SK-N-SH (cell line): ENCODE results near the gene SNX32. TPM values are rescaled to one million over a fixed set of nuclear protein-coding genes. Genes with fewer than 3 reads are reported as not detected.

Experiments used
- CTCF ChIA-PET: fragments of 300-600, 350-600 bp; formaldehyde crosslinking; extraction: SDS; loops from one replicate; lab custom pipeline; 2021; lab: Yijun Ruan, JAX
- POLR2A ChIA-PET: fragments of 350-600 bp; sonication (Branson Sonifier 250); formaldehyde crosslinking; extraction: SDS; loops from one replicate; lab custom pipeline; 2020; ENCODE audit warnings: antibody characterized with exemption, inconsistent platforms; lab: Yijun Ruan, JAX
- DNase-seq: peaks from one replicate; pipeline ENCODE4 v3.0.0; 2012
- H2AFZ ChIP-seq: fragments of 200-600 bp; sonication (generic); 2 replicates; pipeline ENCODE4 v1.8.1; 2016; ENCODE audit warnings: antibody characterized with exemption, mild to moderate bottlenecking, low read depth
- H3F3A ChIP-seq: fragments of 200-600 bp; sonication (generic); replicated peaks from 2 replicates; pipeline ENCODE3; 2016; ENCODE audit warnings: antibody characterized with exemption, mild to moderate bottlenecking; ENCODE audit not compliant: insufficient read depth
- H3K27ac ChIP-seq, 2 experiments: fragments of 200-500 bp in 1 of 2; fragments of 200-600 bp in 1 of 2; sonication (Bioruptor generic) in 1 of 2; sonication (generic), shearing (Covaris generic) in 1 of 2; 2 replicates each; pipeline versions ENCODE4 v1.5.1 to v1.6.1; 2014 to 2016; ENCODE audit warnings: low read depth in 2 of 2, inconsistent platforms in 1 of 2, low read length in 1 of 2, mild to moderate bottlenecking in 1 of 2, mixed read lengths in 1 of 2
- H3K27me3 ChIP-seq: fragments of 200-600 bp; sonication (generic), shearing (Covaris generic); 2 replicates; pipeline ENCODE4 v1.6.1; 2016; ENCODE audit warnings: mixed run types; ENCODE audit not compliant: insufficient read depth
- H3K36me3 ChIP-seq, 2 experiments: fragments of 200-500 bp in 1 of 2; fragments of 200-600 bp in 1 of 2; sonication (Bioruptor generic) in 1 of 2; sonication (generic) in 1 of 2; replicated peaks in 1 of 2; 2 replicates each; pipeline versions ENCODE3 to v1.5.1; 2014 to 2016; ENCODE audit warnings: low read length in 1 of 2, mild to moderate bottlenecking in 1 of 2; ENCODE audit not compliant: insufficient read depth in 2 of 2, control insufficient read depth in 1 of 2
- H3K4me1 ChIP-seq, 2 experiments: fragments of 200-500 bp in 1 of 2; fragments of 200-600 bp in 1 of 2; sonication (Bioruptor generic) in 1 of 2; sonication (generic), shearing (Covaris generic) in 1 of 2; 2 replicates each; pipeline versions ENCODE4 v1.5.1 to v1.6.1; 2014 to 2016; ENCODE audit warnings: low read depth in 1 of 2, low read length in 1 of 2, mixed run types in 1 of 2; ENCODE audit not compliant: insufficient read depth in 2 of 2, control insufficient read depth in 1 of 2
- H3K4me2 ChIP-seq: fragments of 200-600 bp; sonication (generic), shearing (Covaris generic); 2 replicates; pipeline ENCODE4 v1.6.1; 2017; ENCODE audit warnings: mixed run types
- H3K4me3 ChIP-seq, 2 experiments: fragments of 200-500 bp in 1 of 2; fragments of 200-600 bp in 1 of 2; sonication (Bioruptor generic) in 1 of 2; sonication (generic), shearing (Covaris generic) in 1 of 2; 2 replicates each; pipeline versions ENCODE4 v1.5.1 to v1.8.1; 2014 to 2016; ENCODE audit warnings: low read depth in 2 of 2, inconsistent platforms in 1 of 2, low read length in 1 of 2, mild to moderate bottlenecking in 1 of 2, mixed read lengths in 1 of 2, moderate library complexity in 1 of 2
- H3K79me2 ChIP-seq: fragments of 200-600 bp; sonication (generic); 2 replicates; pipeline ENCODE4 v1.8.1; 2017; ENCODE audit warnings: mild to moderate bottlenecking; ENCODE audit not compliant: insufficient read depth
- H3K9ac ChIP-seq: fragments of 200-600 bp; sonication (generic); 2 replicates; pipeline ENCODE4 v1.6.1; 2017; ENCODE audit warnings: mixed run types
- H3K9me2 ChIP-seq: fragments of 200-600 bp; sonication (generic); 2 replicates; pipeline ENCODE4 v1.6.1; 2017; ENCODE audit warnings: mixed run types
- H3K9me3 ChIP-seq: fragments of 200-600 bp; sonication (generic); 2 replicates; pipeline ENCODE4 v1.6.1; 2017; ENCODE audit warnings: mixed run types, mild to moderate bottlenecking, moderate library complexity
- H4K20me1 ChIP-seq: fragments of 200-600 bp; sonication (generic); 2 replicates; pipeline ENCODE4 v1.6.1; 2017; ENCODE audit warnings: mild to moderate bottlenecking, mixed run types; ENCODE audit not compliant: insufficient read depth
- ELF1 ChIP-seq: IDR thresholded peaks from 2 replicates; pipeline ENCODE4 v1.4.0; 2012
- EZH2phosphoT487 ChIP-seq: fragments of 200-600 bp; sonication (generic); IDR thresholded peaks from 2 replicates; pipeline ENCODE4 v1.6.1; 2017; ENCODE audit warnings: low read depth, mixed run types, mild to moderate bottlenecking, antibody characterized with exemption, moderate library complexity, borderline replicate concordance
- FOXM1 ChIP-seq: IDR thresholded peaks from 2 replicates; pipeline ENCODE4 v1.4.0; 2012; ENCODE audit warnings: low read depth, mild to moderate bottlenecking
- JUND ChIP-seq: IDR thresholded peaks from 2 replicates; pipeline ENCODE4 v1.4.0; 2012
- MXI1 ChIP-seq: IDR thresholded peaks from 2 replicates; pipeline ENCODE4 v1.6.1; 2012; ENCODE audit warnings: mild to moderate bottlenecking, low read depth, low read length, improper control_type of control experiment
- NRF1 ChIP-seq: IDR thresholded peaks from 2 replicates; pipeline ENCODE4 v1.6.1; 2012; ENCODE audit warnings: low read depth, mild to moderate bottlenecking, low read length
- RAD21 ChIP-seq: IDR thresholded peaks from 2 replicates; pipeline ENCODE4 v1.6.1; 2012; ENCODE audit warnings: mild to moderate bottlenecking, low read length
- RCOR1 ChIP-seq: fragments of 150-350 bp; IDR thresholded peaks from 2 replicates; pipeline ENCODE4 v1.6.1; 2017; ENCODE audit warnings: antibody characterized with exemption, low read length
- SIN3A ChIP-seq: IDR thresholded peaks from 2 replicates; pipeline ENCODE4 v1.6.1; 2012; ENCODE audit warnings: low read depth, mild to moderate bottlenecking, low read length, moderate library complexity, borderline replicate concordance
- SMC3 ChIP-seq: IDR thresholded peaks from 2 replicates; pipeline ENCODE4 v1.6.1; 2012; ENCODE audit warnings: low read depth, low read length, improper control_type of control experiment
- TAF1 ChIP-seq: IDR thresholded peaks from 2 replicates; pipeline ENCODE4 v1.6.1; 2012; ENCODE audit warnings: low read depth, mild to moderate bottlenecking, low read length, moderate library complexity, borderline replicate concordance
- TCF12 ChIP-seq: IDR thresholded peaks from 2 replicates; pipeline ENCODE4 v1.4.0; 2012
- WGBS: methylation state at CpG from one replicate; pipeline ENCODE4 v1.1.6; 2017; ENCODE audit warnings: low lambda C conversion rate; 5-methylcytosine and 5-hydroxymethylcytosine counted together
- polyA plus RNA-seq, 3 experiments: library from polyadenylated mRNA; depleted of rRNA; stranded (reverse); fragments of >200 nt; gene quantifications; 2 replicates each; pipeline ENCODE4 v1.2.3, GENCODE V29; 2012
- TF ChIP-seq, protein P1 (sequence below): IDR thresholded peaks from 2 replicates; pipeline ENCODE4 v1.4.0; 2012; ENCODE audit warnings: low read depth, borderline replicate concordance
- TF ChIP-seq, protein P2 (sequence below): IDR thresholded peaks from 2 replicates; pipeline ENCODE4; 2012
- TF ChIP-seq, protein P3 (sequence below): fragments of 150-350 bp; IDR thresholded peaks from 2 replicates; pipeline ENCODE4 v1.6.1; 2016; ENCODE audit warnings: mild to moderate bottlenecking, low read depth, low read length
- TF ChIP-seq, protein P4 (sequence below): fragments of 150-350 bp; IDR thresholded peaks from 2 replicates; pipeline ENCODE4 v1.6.1; 2017; ENCODE audit warnings: antibody characterized with exemption, low read length, low read depth, borderline replicate concordance

Gene SNX32
- polyA plus RNA-seq, 1 of the 3 experiments (the other 2 are of a cell fraction): 1.0 TPM

DNA sequence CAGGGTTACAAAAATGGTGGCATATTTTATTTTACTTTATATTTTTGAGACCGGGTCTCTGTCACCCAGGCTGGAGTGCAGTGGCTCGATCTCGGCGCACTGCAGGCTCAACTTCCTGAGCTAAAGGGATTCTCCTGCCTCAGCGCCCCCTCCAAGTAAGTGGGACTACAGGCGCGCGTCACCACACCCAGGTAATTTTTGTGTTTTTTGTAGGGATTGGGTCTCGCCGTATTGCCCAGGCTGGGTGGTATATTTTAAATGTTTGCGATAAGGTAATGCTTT, 67.1 kb downstream of the SNX32 start:
- Histone ChIP-seq H3K36me3 (peaks cover 0 to 26% of the 10 kb centered on the region in 2 experiments), H3K9me2 (no peaks in the 10 kb centered on the region), H3K4me3 (no peak overlapping the region; a peak in 1 of 4 replicates), H3K27me3 (no peaks in the 10 kb centered on the region), H3K4me1 (peaks cover 0 to 44% of the 10 kb centered on the region in 2 experiments; a peak in 3 of 4 replicates), H3K4me2 (peak overlapping the region; percentile 54; the same call in 1 of the 2 replicates), H3K9me3 (no peaks in the 10 kb centered on the region), H3K79me2 (peaks cover 81% of the 10 kb centered on the region), H4K20me1 (peaks cover 32% of the 10 kb centered on the region), H3F3A (peaks cover 53% of the 10 kb centered on the region), H2AFZ (no peak overlapping the region), H3K9ac (peak overlapping the region; percentile 17; the same call in 1 of the 2 replicates), H3K27ac (peak overlapping the region in 1 of 2 experiments; percentile 95; a peak in 2 of 4 replicates)
- 97% methylated on average over 11 of the region's 11 CpGs for WGBS
- no peak for TF ChIP-seq JUND
- no peak for TF ChIP-seq EZH2phosphoT487
- TF ChIP-seq, protein P1, sequence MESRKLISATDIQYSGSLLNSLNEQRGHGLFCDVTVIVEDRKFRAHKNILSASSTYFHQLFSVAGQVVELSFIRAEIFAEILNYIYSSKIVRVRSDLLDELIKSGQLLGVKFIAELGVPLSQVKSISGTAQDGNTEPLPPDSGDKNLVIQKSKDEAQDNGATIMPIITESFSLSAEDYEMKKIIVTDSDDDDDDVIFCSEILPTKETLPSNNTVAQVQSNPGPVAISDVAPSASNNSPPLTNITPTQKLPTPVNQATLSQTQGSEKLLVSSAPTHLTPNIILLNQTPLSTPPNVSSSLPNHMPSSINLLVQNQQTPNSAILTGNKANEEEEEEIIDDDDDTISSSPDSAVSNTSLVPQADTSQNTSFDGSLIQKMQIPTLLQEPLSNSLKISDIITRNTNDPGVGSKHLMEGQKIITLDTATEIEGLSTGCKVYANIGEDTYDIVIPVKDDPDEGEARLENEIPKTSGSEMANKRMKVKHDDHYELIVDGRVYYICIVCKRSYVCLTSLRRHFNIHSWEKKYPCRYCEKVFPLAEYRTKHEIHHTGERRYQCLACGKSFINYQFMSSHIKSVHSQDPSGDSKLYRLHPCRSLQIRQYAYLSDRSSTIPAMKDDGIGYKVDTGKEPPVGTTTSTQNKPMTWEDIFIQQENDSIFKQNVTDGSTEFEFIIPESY: no peak
- no peak for TF ChIP-seq TCF12
- no peak for TF ChIP-seq ELF1
- no peak for TF ChIP-seq RAD21
- no peak for TF ChIP-seq SIN3A
- TF ChIP-seq, protein P2, sequence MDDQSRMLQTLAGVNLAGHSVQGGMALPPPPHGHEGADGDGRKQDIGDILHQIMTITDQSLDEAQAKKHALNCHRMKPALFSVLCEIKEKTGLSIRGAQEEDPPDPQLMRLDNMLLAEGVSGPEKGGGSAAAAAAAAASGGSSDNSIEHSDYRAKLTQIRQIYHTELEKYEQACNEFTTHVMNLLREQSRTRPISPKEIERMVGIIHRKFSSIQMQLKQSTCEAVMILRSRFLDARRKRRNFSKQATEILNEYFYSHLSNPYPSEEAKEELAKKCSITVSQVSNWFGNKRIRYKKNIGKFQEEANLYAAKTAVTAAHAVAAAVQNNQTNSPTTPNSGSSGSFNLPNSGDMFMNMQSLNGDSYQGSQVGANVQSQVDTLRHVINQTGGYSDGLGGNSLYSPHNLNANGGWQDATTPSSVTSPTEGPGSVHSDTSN: no peak
- no peak for TF ChIP-seq RCOR1
- TF ChIP-seq, protein P3, sequence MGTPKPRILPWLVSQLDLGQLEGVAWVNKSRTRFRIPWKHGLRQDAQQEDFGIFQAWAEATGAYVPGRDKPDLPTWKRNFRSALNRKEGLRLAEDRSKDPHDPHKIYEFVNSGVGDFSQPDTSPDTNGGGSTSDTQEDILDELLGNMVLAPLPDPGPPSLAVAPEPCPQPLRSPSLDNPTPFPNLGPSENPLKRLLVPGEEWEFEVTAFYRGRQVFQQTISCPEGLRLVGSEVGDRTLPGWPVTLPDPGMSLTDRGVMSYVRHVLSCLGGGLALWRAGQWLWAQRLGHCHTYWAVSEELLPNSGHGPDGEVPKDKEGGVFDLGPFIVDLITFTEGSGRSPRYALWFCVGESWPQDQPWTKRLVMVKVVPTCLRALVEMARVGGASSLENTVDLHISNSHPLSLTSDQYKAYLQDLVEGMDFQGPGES: no peak
- no peak for TF ChIP-seq MXI1
- no peak for TF ChIP-seq TAF1
- TF ChIP-seq FOXM1: no peak
- TF ChIP-seq, protein P4, sequence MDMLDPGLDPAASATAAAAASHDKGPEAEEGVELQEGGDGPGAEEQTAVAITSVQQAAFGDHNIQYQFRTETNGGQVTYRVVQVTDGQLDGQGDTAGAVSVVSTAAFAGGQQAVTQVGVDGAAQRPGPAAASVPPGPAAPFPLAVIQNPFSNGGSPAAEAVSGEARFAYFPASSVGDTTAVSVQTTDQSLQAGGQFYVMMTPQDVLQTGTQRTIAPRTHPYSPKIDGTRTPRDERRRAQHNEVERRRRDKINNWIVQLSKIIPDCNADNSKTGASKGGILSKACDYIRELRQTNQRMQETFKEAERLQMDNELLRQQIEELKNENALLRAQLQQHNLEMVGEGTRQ: no peak
- no peak for TF ChIP-seq SMC3
- TF ChIP-seq NRF1: no peak
- ChIA-PET CTCF (interaction anchor here (0.6 to 4.6 kb wide), 9 partner anchors 11 to 360 kb away, joined by 3 to 36 read pairs (median 4); partner anchors contain the start of genes CCDC85B, FIBP, KAT5 and MUS81), POLR2A (interaction anchor here (0.8 to 1.3 kb wide), 2 partner anchors 17 to 23 kb away, joined by 4 to 5 read pairs; partner anchors contain the start of gene C11orf68)
- no peak for DNase-seq
